Measurements from ENCODE around the gene RESP18. TPM values are rescaled to one million over a fixed set of nuclear protein-coding genes. Genes with fewer than 3 reads are reported as not detected.
"Not testable (repeated sequence)": the region's sequence is repeated elsewhere in the genome, so short reads cannot be mapped to it uniquely, and the experiment has no call there.

The RESP18 gene
- total and polyA plus RNA-seq, 9 donors: not detected

DNA sequence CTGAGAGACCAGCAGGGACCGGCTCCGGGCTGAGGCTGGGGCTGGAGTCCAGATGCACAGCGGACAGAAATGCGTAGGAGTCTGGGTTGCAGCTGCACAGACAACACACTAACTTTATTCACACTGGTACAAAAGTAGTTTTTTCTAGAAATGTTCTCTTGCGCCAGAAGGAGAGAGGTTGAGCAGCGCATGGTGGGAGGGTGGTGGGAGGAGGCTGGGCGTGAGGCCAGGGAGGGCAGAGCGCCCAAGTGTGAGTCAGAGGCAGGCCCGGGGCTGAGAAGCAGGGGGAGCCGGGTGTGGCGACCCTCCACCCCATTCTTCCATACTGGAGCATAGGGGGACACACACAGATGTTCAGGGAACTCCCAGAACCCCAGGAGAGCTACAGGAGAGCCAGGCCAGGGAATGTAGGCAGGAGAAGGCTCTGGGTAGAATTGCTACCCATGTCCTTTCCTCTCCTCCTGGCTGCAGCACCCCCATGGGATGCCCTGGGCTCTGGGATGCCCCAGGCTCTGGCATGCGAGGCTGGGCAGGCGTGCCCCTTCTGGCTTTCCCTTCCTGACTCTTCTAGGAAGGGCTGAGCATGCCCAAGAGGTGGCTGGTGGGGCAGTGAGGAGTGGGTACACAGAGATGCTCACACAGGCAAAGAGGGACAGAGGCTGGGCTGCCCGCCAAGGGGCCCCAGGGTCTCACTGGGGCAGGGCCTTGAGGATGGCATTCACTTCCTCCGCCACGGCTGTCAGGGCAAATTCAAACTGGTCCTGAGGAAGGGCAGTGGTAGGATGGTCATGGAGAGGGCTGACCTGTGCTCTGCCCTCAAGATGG is 42.8 kb downstream of the RESP18 start:
- intact Hi-C loops (cut with DNase I): loop anchor here in 3 of 4 donors (5.0 to 10.0 kb wide), 3 partner anchors 45 to 122 kb away; partner anchors contain the start of genes CNPPD1 (in 2 of the 3), RETREG2 (in 2 of the 3), GLB1L (in 1 of the 3) and STK16 (in 1 of the 3)
- no peak for TF ChIP-seq POLR2A (IDR thresholded peaks at IDR 0.05)
- TF ChIP-seq, protein P1, sequence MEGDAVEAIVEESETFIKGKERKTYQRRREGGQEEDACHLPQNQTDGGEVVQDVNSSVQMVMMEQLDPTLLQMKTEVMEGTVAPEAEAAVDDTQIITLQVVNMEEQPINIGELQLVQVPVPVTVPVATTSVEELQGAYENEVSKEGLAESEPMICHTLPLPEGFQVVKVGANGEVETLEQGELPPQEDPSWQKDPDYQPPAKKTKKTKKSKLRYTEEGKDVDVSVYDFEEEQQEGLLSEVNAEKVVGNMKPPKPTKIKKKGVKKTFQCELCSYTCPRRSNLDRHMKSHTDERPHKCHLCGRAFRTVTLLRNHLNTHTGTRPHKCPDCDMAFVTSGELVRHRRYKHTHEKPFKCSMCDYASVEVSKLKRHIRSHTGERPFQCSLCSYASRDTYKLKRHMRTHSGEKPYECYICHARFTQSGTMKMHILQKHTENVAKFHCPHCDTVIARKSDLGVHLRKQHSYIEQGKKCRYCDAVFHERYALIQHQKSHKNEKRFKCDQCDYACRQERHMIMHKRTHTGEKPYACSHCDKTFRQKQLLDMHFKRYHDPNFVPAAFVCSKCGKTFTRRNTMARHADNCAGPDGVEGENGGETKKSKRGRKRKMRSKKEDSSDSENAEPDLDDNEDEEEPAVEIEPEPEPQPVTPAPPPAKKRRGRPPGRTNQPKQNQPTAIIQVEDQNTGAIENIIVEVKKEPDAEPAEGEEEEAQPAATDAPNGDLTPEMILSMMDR (IDR thresholded peaks at IDR 0.05): peak in 1 of 3 donors; percentile 9
- no peak for TF ChIP-seq EP300 (IDR thresholded peaks at IDR 0.05)
- Histone ChIP-seq H3K36me3 (no peaks in the 10 kb centered on the region), H3K9me3 (no peaks in the 10 kb centered on the region), H3K4me3 (no peak overlapping the region), H3K27me3 (no peaks in the 10 kb centered on the region), H3K27ac (peak overlapping the region; percentile 85 to 93), H3K4me1 (ENCODE audit: insufficient read depth) (peaks cover 11% of the 10 kb centered on the region)
- 15 to 27% (median 16%) methylated on average over 15 to 16 of the region's 16 CpGs for WGBS, 3 donors
- peak; percentile 91 to 98 (median 93) for DNase-seq

DNA sequence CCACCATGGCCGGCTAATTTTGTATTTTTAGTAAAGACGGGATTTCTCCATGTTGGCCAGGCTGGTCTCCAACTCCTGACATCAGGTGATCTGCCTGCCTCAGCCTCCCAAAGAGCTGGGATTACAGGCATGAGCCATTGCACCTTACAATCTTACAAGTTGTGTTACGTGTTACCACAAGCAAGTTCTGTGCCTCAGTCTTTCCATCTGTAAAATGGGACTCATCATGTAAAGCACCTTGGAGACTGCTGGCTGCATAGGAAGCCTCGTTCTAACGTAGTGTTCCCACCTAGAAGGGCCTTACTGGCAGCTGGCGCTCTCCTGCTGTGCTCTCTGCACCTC is 43.4 kb downstream of the RESP18 start:
- H3K36me3 ChIP-seq: no peaks in the 10 kb centered on the region
- peak in 1 of 5 donors; percentile 25 for DNase-seq
- H3K4me1 ChIP-seq (ENCODE audit: insufficient read depth): peaks cover 11% of the 10 kb centered on the region
- no peak overlapping the region for H3K4me3 ChIP-seq
- H3K27me3 ChIP-seq: no peaks in the 10 kb centered on the region
- H3K9me3 ChIP-seq: no peaks in the 10 kb centered on the region
- H3K27ac ChIP-seq: peak overlapping the region; percentile 14 to 85
- WGBS, 3 donors: 28 to 35% (median 31%) methylated on average over 6 of the region's 6 CpGs
- no peak for TF ChIP-seq EP300 (IDR thresholded peaks at IDR 0.05)
- no peak for TF ChIP-seq POLR2A (IDR thresholded peaks at IDR 0.05)
- TF ChIP-seq, protein P1 (IDR thresholded peaks at IDR 0.05): no peak
- intact Hi-C loops (cut with DNase I): no loop called here

DNA sequence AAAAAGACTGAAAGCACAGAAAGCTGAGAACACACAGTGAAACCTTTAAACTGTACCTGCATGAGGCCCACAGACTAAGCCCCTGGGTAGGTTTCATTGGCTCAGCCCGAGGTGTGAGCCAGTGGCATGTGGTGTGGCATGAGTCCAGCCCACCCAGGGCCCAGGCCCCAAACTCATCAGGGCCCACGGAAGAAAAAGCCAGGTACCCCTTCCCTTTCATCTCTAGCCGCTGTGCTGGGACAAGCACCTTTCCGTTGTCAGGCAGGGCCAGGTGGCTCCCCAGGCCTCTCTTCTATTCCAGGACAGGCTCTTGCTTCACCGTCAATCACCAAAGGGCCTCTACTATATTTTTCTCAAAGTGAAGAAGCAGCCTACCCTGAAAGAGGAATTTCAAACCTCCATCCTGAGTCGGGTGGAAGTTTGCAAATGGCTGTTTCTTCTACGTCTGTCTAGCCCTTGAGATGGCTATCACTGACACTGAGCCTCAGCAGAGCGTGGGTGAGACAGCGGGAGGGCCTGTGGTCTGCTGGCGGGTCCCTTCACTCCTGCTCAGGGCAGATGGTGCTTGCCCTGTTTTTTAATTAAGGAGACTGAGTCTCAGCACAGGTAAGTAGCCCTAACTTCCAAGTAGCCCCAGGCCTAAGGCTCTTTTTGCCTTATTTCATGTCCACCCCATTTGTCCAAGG is 44.8 kb downstream of the RESP18 start:
- no peaks in the 10 kb centered on the region for H3K36me3 ChIP-seq
- intact Hi-C loops (cut with DNase I): no loop called here
- peak overlapping the region; percentile 6 to 23 for H3K27ac ChIP-seq
- WGBS, 3 donors: 86 to 90% (median 89%) methylated on average over 10 of the region's 10 CpGs
- peak in 2 of 5 donors; percentile 15 to 36 for DNase-seq
- no peak for TF ChIP-seq POLR2A (IDR thresholded peaks at IDR 0.05)
- TF ChIP-seq, protein P1 (IDR thresholded peaks at IDR 0.05): no peak
- no peak for TF ChIP-seq EP300 (IDR thresholded peaks at IDR 0.05)
- no peak overlapping the region for H3K4me3 ChIP-seq
- peaks cover 11% of the 10 kb centered on the region for H3K4me1 ChIP-seq (ENCODE audit: insufficient read depth)
- no peaks in the 10 kb centered on the region for H3K27me3 ChIP-seq
- H3K9me3 ChIP-seq: no peaks in the 10 kb centered on the region

DNA sequence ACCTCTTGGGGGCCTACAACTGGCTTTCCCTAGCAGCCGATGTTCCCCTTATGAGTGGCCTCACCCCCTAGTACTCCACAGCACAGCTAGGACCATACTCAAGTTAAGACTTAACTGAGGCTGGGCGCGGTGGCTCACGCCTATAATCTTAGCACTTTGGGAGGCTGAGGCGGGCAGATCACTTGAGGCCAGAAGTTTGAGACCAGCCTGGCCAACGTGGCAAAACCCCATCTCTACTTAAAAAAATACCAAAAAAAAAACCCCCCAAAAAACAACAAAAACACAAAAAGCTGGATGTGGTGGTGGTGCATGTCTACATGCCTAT is 45.5 kb downstream of the RESP18 start:
- intact Hi-C loops (cut with DNase I): not testable (repeated sequence)
- Histone ChIP-seq H3K27ac (peak overlapping the region; percentile 71 to 90), H3K4me1 (ENCODE audit: insufficient read depth) (peaks cover 11% of the 10 kb centered on the region)

More for the DNA sequence above, 45.5 kb downstream of the RESP18 start:
- H3K9me3 ChIP-seq, H3K27me3 ChIP-seq, H3K4me3 ChIP-seq, H3K36me3 ChIP-seq: not testable (repeated sequence)
- 87 to 95% (median 92%) methylated on average over 6 of the region's 6 CpGs for WGBS, 3 donors
- DNase-seq: peak in 1 of 5 donors; percentile 20

Measured in ovary (tissue), 9 donors.